RWPE2 (cell line): ENCODE results near the gene ANKRD55.
"Not testable (repeated sequence)": the region's sequence is repeated elsewhere in the genome, so short reads cannot be mapped to it uniquely, and the experiment has no call there.

Experiments
- ATAC-seq: fragments of 200-7000 bp; cut with Tn5 transposase; 3 replicates; pipeline ENCODE4 v1.9.1; 2021; ENCODE audit warnings: low read depth
- DNase-seq: peaks from one replicate; pipeline ENCODE4 v3.0.0-alpha.2; 2020; ENCODE audit warnings: low spot score
- H3K27ac ChIP-seq: fragments of 450-650 bp; 2 replicates; pipeline ENCODE4 v1.5.1; 2017; ENCODE audit warnings: mild to moderate bottlenecking; ENCODE audit not compliant: poor library complexity, severe bottlenecking
- H3K27me3 ChIP-seq: fragments of 250-450 bp; sonication (Bioruptor Pico); 2 replicates; pipeline ENCODE4 v1.5.1; 2021; ENCODE audit warnings: mild to moderate bottlenecking, moderate library complexity; ENCODE audit not compliant: insufficient read depth, poor library complexity, severe bottlenecking
- H3K36me3 ChIP-seq: fragments of 250-450 bp; sonication (Bioruptor Pico); 2 replicates; pipeline ENCODE4 v1.5.1; 2020; ENCODE audit warnings: low read depth, mild to moderate bottlenecking, moderate library complexity
- H3K4me1 ChIP-seq: fragments of 250-450 bp; sonication (Bioruptor Pico); 2 replicates; pipeline ENCODE4 v1.5.1; 2021; ENCODE audit warnings: mild to moderate bottlenecking, moderate library complexity; ENCODE audit not compliant: insufficient read depth, poor library complexity, severe bottlenecking
- H3K4me3 ChIP-seq: fragments of 250-450 bp; sonication (Bioruptor Pico); 2 replicates; pipeline ENCODE4 v1.5.1; 2021; ENCODE audit warnings: mild to moderate bottlenecking, moderate library complexity; ENCODE audit not compliant: severe bottlenecking
- H3K9me3 ChIP-seq: fragments of 250-450 bp; sonication (Bioruptor Pico); 2 replicates; pipeline ENCODE4 v1.5.1; 2021; ENCODE audit warnings: mild to moderate bottlenecking, moderate library complexity; ENCODE audit not compliant: severe bottlenecking
- TF ChIP-seq, protein P1 (sequence below): fragments of 450-650 bp; IDR thresholded peaks from one replicate; pipeline ENCODE4 v1.5.1; 2017; ENCODE audit warnings: mild to moderate bottlenecking, moderate library complexity; ENCODE audit not compliant: poor library complexity, severe bottlenecking

The ANKRD55 gene

DNA sequence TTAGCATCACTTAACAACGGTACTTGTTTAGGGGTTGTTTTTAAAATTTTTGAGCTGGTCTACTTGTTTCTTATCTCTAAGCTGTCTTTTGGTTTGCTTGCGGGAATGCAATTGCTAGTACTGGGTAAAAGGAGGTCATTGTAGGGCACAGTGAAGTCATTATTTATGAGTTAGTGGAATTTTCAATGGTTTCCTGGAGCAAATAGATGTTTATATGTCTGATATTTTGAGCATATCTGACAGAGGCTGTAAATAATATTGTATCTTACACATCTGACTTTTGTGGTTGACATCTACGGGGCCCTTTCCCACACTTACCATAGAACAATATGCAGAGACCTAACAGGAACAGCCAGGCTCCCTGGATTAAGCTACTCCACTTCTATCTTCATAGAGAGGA, 147.9 kb downstream of the ANKRD55 start:
- H3K9me3 ChIP-seq = no peaks in the 10 kb centered on the region
- H3K36me3 ChIP-seq = no peaks in the 10 kb centered on the region
- ATAC-seq (no peak), DNase-seq (no peak)
- no peak overlapping the region for H3K27ac ChIP-seq
- no peak overlapping the region for H3K4me3 ChIP-seq
- no peaks in the 10 kb centered on the region for H3K4me1 ChIP-seq
- TF ChIP-seq, protein P1, sequence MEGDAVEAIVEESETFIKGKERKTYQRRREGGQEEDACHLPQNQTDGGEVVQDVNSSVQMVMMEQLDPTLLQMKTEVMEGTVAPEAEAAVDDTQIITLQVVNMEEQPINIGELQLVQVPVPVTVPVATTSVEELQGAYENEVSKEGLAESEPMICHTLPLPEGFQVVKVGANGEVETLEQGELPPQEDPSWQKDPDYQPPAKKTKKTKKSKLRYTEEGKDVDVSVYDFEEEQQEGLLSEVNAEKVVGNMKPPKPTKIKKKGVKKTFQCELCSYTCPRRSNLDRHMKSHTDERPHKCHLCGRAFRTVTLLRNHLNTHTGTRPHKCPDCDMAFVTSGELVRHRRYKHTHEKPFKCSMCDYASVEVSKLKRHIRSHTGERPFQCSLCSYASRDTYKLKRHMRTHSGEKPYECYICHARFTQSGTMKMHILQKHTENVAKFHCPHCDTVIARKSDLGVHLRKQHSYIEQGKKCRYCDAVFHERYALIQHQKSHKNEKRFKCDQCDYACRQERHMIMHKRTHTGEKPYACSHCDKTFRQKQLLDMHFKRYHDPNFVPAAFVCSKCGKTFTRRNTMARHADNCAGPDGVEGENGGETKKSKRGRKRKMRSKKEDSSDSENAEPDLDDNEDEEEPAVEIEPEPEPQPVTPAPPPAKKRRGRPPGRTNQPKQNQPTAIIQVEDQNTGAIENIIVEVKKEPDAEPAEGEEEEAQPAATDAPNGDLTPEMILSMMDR = no peak
- H3K27me3 ChIP-seq = no peaks in the 10 kb centered on the region

DNA sequence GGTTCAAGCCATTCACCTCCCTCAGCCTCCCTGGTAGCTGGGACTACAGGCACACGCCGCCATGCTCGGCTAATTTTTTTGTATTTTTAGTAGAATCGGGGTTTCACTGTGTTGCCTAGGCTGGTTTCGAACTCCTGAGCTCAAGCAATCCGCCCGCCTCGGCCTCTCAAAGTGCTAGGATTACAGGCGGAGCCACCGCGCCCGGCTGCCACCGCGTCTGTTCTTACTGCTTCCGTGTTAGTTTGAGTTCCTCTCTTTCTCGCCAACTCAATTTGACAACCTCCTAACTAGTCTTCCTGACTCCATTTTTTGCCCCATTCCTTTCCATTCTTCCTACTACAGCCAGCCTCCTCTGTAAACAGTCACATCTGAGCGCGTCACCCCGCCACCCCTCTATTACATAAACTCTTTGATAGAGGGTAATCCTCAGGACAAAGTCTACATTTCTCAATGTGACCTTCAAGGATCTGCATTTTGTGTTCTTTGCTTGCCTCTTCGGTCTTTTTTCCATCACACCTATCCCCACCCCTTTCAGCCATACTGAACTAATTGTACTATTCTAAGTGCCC, 149.8 kb downstream of the ANKRD55 start:
- no peak overlapping the region for H3K4me3 ChIP-seq
- no peaks in the 10 kb centered on the region for H3K36me3 ChIP-seq

DNA sequence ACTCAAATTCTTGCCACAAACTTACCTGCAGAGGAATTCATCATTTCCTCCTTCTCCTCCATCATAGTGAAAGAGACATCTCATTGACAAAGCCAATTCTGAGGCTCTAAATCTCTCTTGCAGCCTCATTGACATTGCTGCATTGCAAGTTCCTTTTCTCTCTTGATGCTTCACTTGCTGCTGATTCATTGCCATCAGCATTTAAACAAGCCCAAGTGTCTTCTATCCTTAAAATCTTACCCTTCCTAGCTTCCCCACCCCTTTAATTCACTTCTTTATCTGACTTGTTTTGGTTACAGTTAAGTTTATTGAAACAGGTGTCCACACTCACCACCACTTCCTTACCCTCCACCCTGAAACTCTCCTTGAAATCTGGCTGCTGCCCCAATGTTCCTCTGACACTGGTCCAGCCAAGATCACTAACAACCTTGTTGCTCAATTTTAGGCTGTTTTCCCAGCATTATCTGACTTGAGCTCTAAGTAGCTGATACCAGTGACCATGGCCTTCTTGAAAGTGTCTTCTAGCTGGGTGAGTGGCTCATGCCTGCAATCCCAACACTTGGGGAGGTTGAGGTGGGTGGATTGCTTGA, 152.0 kb downstream of the ANKRD55 start:
- not testable (repeated sequence) for H3K4me3 ChIP-seq, DNase-seq, H3K9me3 ChIP-seq, ATAC-seq, H3K27me3 ChIP-seq, H3K4me1 ChIP-seq, H3K36me3 ChIP-seq, H3K27ac ChIP-seq

More for the DNA sequence above, 149.8 kb downstream of the ANKRD55 start:
- DNase-seq (no peak), ATAC-seq (no peak)
- H3K9me3 ChIP-seq = no peaks in the 10 kb centered on the region
- H3K27me3 ChIP-seq = no peaks in the 10 kb centered on the region
- H3K27ac ChIP-seq = no peak overlapping the region
- TF ChIP-seq, protein P1 = no peak
- no peaks in the 10 kb centered on the region for H3K4me1 ChIP-seq

DNA sequence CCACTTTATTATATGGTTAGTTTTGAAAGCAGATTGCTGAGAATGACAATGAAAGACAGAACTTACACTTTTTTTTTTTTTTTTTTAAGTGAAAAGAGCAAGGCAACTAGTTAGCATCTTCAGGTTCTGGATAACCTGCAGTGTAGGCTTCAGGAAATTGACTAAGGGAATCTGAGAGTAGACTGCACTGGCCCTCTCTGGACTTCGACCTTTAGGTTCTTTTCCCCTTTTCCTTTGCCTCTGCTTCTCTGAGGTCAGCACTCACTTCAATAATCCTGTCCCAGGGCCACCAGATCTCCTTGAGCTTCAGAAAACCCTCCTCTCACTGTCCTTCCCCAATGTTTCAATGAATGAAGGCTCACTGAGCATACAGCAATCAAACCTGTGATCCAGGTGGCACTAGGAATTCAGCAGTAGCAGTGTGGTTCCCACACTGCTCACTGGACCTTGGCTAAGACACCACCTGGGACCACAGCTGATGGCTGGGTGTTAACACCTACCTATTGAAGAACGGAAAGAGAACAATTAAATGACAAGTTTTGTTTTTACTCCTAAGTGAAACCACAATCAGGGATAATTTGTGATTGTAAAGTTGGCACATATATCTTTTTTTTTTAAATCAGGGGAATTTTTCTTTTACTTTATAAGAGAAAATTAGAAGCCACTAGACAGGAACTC, 152.6 kb downstream of the ANKRD55 start:
- Histone ChIP-seq H3K27ac (no peak overlapping the region), H3K36me3 (no peaks in the 10 kb centered on the region), H3K27me3 (no peaks in the 10 kb centered on the region), H3K4me1 (no peaks in the 10 kb centered on the region), H3K4me3 (no peak overlapping the region), H3K9me3 (no peaks in the 10 kb centered on the region)
- no peak for DNase-seq
- TF ChIP-seq, protein P1 = no peak
- no peak for ATAC-seq

DNA sequence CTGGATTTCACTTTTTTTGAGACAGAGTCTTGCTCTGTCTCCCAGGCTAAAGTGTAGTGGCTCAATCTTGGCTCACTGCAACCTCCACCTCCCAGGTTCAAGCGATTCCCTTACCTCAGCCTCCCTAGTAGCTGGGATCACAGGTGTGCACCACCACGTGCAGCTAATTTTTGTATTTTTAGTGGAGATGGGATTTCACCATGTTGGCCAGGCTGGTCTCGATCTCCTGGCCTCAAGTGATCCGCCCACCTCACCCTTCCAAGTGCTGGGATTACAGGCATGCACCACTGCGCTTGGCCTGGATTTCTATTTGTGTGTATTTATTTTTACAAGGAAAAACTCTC, 154.0 kb downstream of the ANKRD55 start:
- not testable (repeated sequence) for H3K27ac ChIP-seq, H3K27me3 ChIP-seq, H3K4me3 ChIP-seq, ATAC-seq, H3K4me1 ChIP-seq, H3K36me3 ChIP-seq, H3K9me3 ChIP-seq, DNase-seq
